T1000 (cell line): Measurements from ENCODE around the gene TRIM71.
"Not testable (repeated sequence)": the region's sequence is repeated elsewhere in the genome, so short reads cannot be mapped to it uniquely, and the experiment has no call there.

ENCODE experiments used
- DNase-seq: peaks from one replicate; lab custom pipeline; 2025; ENCODE audit warnings: mixed read lengths; lab: John Stamatoyannopoulos, UW

The TRIM71 gene

GRCh38 chr3:32842987-32843386 lies 25.2 kb downstream of the TRIM71 start:
- no peak for DNase-seq

GRCh38 chr3:32843510-32844321 lies 25.9 kb downstream of the TRIM71 start:
- no peak for DNase-seq

GRCh38 chr3:32844322-32844654 lies 26.5 kb downstream of the TRIM71 start:
- no peak for DNase-seq

- DNase-seq, result no peak
Observed at GRCh38 chr3:32844914-32845313, 27.1 kb downstream of the TRIM71 start.

GRCh38 chr3:32845546-32845945 lies 27.7 kb downstream of the TRIM71 start:
- not testable (repeated sequence) for DNase-seq

- not testable (repeated sequence) for DNase-seq
Observed at GRCh38 chr3:32847045-32847444, 29.2 kb downstream of the TRIM71 start.

- DNase-seq, result no peak
Observed at GRCh38 chr3:32847528-32847927, 29.7 kb downstream of the TRIM71 start.

- no peak for DNase-seq
Observed at GRCh38 chr3:32848215-32848614, 30.4 kb downstream of the TRIM71 start.

- no peak for DNase-seq
Observed at GRCh38 chr3:32849046-32849445, 31.2 kb downstream of the TRIM71 start.

GRCh38 chr3:32850226-32850625 lies 32.4 kb downstream of the TRIM71 start:
- no peak for DNase-seq

- no peak for DNase-seq
Observed at GRCh38 chr3:32850636-32851035, 32.8 kb downstream of the TRIM71 start.

- DNase-seq, result no peak
Observed at GRCh38 chr3:32852146-32852545, 34.3 kb downstream of the TRIM71 start.

- DNase-seq, result no peak
Observed at GRCh38 chr3:32855350-32855953, 37.7 kb downstream of the TRIM71 start.

- DNase-seq, result no peak
Observed at GRCh38 chr3:32856355-32856889, 38.6 kb downstream of the TRIM71 start.

GRCh38 chr3:32856901-32857507 lies 39.2 kb downstream of the TRIM71 start:
- no peak for DNase-seq

GRCh38 chr3:32857921-32858320 lies 40.1 kb downstream of the TRIM71 start:
- no peak for DNase-seq

- DNase-seq, result no peak
Observed at GRCh38 chr3:32859604-32860237, 41.9 kb downstream of the TRIM71 start.

GRCh38 chr3:32860499-32860898 lies 42.7 kb downstream of the TRIM71 start:
- no peak for DNase-seq

- no peak for DNase-seq
Observed at GRCh38 chr3:32861681-32862080, 43.9 kb downstream of the TRIM71 start.

- no peak for DNase-seq
Observed at GRCh38 chr3:32862247-32862935, 44.6 kb downstream of the TRIM71 start.

GRCh38 chr3:32862936-32863487 lies 45.2 kb downstream of the TRIM71 start:
- DNase-seq, result no peak

GRCh38 chr3:32865383-32865782 lies 47.6 kb downstream of the TRIM71 start:
- DNase-seq, result no peak
